SHP77 (cell line): ENCODE results near the gene SETD6.
"Not testable (repeated sequence)": the region's sequence is repeated elsewhere in the genome, so short reads cannot be mapped to it uniquely, and the experiment has no call there.

Experiments used
- DNase-seq, 2 experiments: peaks; one replicate each; lab custom pipeline; 2025; lab: John Stamatoyannopoulos, UW

Gene SETD6

GRCh38 chr16:58537124-58537906 is 22.0 kb downstream of the SETD6 start:
- no peak for DNase-seq

GRCh38 chr16:58541711-58542110 is 26.4 kb downstream of the SETD6 start:
- no peak for DNase-seq

GRCh38 chr16:58542291-58542690 is 27.0 kb downstream of the SETD6 start:
- DNase-seq = no peak

- DNase-seq = no peak
These were observed 28.4 kb downstream of the SETD6 start for GRCh38 chr16:58543685-58544084.

- DNase-seq = no peak
These were observed 33.1 kb downstream of the SETD6 start for GRCh38 chr16:58548378-58548777.

- no peak for DNase-seq
These were observed 36.2 kb downstream of the SETD6 start for GRCh38 chr16:58551496-58551895.

- no peak for DNase-seq
These were observed 41.4 kb downstream of the SETD6 start for GRCh38 chr16:58556678-58557077.

- DNase-seq = no peak
These were observed 47.9 kb downstream of the SETD6 start for GRCh38 chr16:58563235-58563634.

- no peak for DNase-seq
These were observed 48.5 kb downstream of the SETD6 start for GRCh38 chr16:58563775-58564174.

- DNase-seq = not testable (repeated sequence)
These were observed 50.4 kb downstream of the SETD6 start for GRCh38 chr16:58565697-58566096.
